NCI-H2196 (cell line): Measurements from ENCODE around the gene PRTG.
"Not testable (repeated sequence)": the region's sequence is repeated elsewhere in the genome, so short reads cannot be mapped to it uniquely, and the experiment has no call there.

Source experiments
- DNase-seq: peaks from one replicate; lab custom pipeline; 2025; ENCODE audit not compliant: unreplicated experiment; lab: John Stamatoyannopoulos, UW

Gene PRTG

GRCh38 chr15:55707518-55707917 is 35.4 kb downstream of the PRTG start:
- no peak for DNase-seq

DNA sequence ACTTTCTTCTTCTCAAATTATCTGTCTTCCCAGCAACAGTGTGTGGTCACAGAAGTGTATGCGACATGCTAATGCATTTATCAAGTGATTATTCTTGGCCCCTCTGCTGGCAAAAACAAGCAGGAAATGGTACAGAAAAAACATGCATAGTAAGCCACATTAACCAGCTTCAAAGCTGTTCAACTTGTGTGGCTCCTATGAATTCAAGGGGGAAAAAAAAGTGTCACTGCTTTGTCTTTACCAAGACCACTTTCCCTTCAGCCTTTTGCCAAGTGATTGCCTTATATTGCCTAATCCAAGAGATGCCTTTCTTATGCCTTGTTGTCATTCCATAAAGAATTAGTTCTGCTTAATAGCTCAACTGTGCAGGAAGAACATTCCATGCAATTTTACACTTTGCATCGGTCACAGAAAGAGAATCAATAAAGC is 39.1 kb downstream of the PRTG start:
- DNase-seq: no peak

DNA sequence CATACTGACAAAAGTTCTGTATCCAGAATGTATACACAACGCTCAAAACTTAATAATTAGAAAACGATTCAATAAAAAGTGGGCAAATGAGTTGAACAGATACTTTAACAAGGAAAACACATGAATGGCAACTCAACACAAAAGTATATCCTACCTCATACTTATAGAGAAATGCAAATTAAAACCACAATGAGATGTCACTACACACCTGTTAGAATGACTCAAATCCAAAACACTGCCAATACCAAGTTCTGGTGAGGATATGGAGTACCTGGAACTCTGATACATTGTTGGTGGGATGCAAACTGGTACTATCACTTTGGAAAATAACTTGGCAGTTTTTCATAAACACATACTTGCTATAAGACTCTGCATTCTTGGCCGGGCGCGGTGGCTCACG is 42.1 kb downstream of the PRTG start:
- DNase-seq: no peak

GRCh38 chr15:55698653-55699052 is 44.3 kb downstream of the PRTG start:
- no peak for DNase-seq

DNA sequence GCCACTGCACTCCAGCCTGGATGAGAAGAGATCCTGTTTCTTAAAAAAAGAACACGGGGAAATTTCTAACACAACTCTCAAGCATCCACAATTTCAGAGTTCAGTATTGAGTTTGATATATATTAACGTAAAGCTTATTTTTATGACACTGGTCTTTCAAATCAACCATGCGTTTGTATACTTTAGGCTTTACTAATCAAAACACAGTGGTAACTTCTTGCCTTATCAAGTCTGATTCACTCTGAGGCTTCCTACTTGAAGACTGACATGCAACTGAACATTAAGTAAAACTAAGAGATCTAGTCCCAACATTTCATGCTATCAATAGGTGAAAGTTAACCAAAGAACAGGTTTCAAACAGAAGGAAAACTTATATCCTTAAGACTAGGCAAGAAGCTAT is 46.7 kb downstream of the PRTG start:
- no peak for DNase-seq

- DNase-seq: no peak
Measured at GRCh38 chr15:55695432-55695831, 47.5 kb downstream of the PRTG start.

DNA sequence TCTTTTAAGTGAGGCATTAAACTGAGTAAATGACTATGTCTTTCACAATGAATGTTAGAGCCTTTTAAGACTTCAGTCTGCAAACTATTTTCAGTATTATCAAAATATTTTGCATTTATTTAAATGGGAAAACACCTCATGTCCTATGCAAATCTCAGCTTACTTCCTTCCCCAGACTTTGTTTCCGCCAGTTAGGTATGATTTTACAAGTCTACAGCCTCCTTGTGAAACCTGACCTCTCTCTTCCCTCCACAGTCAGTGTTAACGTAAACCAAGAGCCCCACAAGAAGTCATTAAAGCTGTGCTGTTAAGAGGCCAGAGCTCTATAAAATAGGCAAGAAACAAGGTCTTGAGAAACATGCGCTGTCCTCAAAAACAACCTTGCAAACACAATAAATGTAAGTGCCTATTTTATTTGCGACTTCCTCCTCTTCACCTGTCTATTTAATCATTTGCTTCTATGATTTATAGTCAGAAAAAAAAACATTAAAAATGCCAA is 48.3 kb downstream of the PRTG start:
- no peak for DNase-seq

- DNase-seq: not testable (repeated sequence)
Measured at GRCh38 chr15:55693116-55693515, 49.8 kb downstream of the PRTG start.

DNA sequence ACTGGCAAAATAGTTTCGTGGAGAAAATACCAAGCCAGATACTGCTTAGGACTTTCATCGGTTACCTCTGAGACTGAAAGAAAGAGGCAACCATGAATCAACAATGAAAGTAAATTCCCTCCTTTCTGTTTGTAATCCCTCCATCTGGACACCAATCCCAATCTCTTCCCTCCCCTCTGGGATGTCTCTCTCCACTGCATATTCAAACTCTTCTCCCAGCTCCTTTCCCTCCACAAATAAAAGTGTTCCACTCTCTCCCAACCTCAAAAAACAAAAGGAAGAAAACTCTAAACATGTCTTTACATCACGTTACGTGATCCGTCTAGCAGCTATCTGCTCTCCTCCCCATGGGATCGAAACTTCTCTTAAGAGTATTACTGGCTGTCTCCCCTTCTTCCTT is 55.2 kb downstream of the PRTG start:
- no peak for DNase-seq

GRCh38 chr15:55685286-55685685 is 57.7 kb downstream of the PRTG start:
- no peak for DNase-seq

GRCh38 chr15:55683376-55683775 is 59.6 kb downstream of the PRTG start:
- DNase-seq: no peak

- DNase-seq: no peak
Measured at GRCh38 chr15:55681631-55682030, 61.3 kb downstream of the PRTG start.

DNA sequence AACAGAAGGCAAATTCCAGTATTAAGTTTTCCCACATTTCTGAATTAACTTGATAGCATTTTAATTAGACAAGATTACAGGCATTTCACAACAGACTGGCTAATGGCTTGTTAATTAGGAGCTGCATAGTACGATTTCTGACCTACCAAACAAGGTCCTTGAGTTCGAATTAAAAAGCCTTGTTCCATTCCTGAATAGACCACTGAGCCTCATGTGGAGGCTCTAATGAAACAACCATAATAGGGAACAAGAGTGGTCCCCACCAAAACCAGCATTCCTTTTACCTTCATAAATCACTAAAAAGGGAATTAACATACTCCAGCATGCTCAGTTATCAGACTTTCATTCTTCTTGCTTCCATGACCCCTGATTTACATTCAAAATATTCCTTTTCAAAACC is 66.4 kb downstream of the PRTG start:
- no peak for DNase-seq

GRCh38 chr15:55673287-55673686 is 69.7 kb downstream of the PRTG start:
- no peak for DNase-seq

DNA sequence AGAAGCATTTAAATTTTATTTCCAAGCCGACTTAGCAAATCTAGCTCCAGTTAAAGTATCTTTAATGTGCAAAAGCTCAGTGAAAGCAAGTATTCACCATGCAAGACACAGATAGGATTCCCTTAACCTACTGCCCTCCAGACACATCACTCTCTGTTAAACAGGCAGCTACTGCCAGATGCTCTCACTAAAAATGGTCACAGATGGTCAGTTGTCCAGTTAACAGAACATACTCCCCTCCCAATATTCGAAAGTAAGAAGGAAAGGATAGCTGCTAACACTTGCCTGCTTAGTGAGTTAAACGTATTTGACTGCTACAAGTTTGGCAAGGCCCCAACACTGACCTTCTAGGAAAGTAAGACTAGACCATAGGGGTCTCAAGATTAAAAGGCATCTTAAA is 73.7 kb downstream of the PRTG start:
- DNase-seq: no peak

- DNase-seq: no peak
Measured at GRCh38 chr15:55665605-55666227, 77.2 kb downstream of the PRTG start.

DNA sequence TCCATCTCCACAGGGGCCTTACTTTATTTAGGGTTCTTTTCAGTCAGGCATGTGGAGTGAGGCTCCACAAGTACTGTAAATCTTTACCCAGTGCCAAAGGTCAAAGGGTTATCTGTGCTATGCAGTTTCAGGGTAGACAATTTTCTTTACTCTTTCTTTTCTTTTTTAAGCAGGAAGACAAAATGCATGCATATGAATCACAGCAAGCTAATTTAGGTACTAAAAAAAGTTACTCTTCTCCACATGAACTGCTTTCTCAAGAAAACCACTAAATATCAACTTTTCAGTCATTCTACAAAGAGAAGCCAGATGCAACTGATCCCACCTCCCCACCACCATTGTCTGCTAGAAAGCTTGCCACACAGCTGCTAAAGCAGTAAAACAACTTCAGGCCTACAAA is 81.5 kb downstream of the PRTG start:
- no peak for DNase-seq

DNA sequence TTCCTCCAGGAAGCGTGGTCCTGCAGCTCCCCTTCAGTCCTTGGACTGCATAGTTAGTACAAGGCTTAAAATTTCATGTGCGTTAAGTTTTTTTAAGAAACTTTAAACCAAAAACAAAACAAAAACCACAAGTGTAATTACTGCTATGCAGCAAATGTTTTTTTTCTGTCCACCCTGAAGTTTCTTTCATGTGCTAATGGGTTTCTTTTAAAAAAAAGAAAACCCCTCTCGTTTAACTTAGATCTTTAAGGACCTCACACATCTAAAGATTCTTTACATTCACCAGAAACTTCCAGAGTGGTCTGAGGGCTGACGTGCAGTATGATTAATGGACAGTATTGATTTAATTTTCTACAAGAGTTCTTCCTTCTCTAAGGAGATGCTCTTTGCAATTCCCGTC is 82.8 kb downstream of the PRTG start:
- no peak for DNase-seq

DNA sequence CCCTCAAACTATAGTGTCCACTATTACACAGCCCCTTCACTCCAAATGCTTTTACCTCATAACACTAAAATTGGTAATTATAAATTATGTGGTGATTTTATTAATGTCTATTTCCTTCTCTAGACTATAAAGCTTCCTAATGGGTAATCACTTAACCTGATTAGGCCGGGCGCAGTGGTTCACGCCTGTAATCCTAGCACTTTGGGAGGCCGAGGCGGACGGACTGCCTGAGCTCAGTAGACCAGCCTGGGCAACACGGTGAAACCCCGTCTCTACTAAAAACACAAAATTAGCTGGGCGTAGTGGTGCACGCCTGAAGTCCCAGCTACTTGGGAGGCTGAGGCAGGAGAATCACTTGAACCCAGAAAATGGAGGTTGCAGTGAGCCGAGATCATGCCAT is 83.5 kb downstream of the PRTG start:
- DNase-seq: no peak

- DNase-seq: no peak
Measured at GRCh38 chr15:55658886-55659285, 84.1 kb downstream of the PRTG start.

DNA sequence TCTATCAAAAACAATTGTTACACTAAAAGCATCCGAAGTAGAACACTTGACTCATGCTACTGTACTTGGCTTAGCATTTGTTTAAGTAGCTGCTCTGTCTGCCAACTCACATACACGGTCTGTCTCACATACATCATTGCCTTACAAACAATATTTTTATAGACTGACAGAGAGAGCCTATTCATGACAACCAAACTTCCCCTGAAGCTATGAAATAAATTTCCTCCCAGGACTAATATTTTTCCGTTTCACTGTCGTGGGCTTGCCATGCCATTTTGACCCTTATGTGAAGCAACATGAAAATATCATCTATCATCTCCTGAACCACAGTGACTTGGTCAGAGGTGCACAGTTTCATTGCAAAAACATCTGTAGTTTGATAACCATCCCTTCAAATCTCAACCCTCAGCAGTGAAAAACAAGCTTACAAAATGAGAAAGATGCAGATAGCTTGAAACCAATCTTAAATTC is 88.4 kb downstream of the PRTG start:
- DNase-seq: no peak

DNA sequence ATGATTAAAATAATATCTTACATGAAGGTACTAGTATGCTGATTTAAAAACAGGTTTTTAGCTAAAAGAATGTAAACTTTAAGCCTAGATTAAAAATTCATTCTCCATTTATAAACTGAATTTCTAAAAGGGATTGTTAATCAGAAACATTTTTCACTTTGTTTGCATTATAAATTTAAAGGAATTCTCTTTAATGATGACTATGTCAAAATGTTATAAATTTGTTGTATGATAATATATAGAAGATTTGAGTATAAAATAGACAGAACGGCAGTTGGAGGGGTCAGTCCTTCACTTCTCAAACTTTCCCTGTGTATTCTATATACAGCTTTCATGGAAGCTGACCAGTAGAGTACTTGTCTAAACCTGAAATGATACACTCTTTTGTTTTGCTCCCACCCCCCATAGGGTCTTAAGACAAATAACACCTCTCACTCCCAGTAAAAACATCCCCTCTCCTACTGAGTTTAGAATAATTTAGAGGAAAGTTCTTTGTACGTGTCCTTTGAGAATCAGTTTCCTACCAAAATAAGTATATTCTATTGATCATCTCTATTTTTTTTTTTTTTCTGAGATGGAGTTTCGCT is 90.0 kb downstream of the PRTG start:
- DNase-seq: no peak

DNA sequence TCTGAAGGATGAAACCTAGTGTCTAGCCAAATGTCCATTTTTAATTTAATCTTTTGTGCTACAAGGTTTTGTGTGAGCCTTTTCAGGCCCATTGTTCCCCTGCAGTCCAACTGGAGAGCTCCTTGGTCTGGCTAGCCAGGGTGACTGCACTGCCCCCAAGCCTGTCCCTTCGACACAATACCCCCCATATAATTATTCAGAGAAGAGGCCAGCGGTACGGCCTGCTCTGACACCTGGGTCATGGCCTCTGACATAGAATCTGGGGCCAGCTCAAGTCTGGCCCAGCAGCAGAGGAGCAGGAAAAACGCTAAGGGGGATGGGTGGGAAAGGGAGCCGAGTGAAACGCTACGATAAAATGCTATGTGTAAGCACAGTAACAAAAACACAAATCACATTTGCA is 90.6 kb downstream of the PRTG start:
- no peak for DNase-seq
